Measurements from ENCODE around the gene TNFSF9.

DNA sequence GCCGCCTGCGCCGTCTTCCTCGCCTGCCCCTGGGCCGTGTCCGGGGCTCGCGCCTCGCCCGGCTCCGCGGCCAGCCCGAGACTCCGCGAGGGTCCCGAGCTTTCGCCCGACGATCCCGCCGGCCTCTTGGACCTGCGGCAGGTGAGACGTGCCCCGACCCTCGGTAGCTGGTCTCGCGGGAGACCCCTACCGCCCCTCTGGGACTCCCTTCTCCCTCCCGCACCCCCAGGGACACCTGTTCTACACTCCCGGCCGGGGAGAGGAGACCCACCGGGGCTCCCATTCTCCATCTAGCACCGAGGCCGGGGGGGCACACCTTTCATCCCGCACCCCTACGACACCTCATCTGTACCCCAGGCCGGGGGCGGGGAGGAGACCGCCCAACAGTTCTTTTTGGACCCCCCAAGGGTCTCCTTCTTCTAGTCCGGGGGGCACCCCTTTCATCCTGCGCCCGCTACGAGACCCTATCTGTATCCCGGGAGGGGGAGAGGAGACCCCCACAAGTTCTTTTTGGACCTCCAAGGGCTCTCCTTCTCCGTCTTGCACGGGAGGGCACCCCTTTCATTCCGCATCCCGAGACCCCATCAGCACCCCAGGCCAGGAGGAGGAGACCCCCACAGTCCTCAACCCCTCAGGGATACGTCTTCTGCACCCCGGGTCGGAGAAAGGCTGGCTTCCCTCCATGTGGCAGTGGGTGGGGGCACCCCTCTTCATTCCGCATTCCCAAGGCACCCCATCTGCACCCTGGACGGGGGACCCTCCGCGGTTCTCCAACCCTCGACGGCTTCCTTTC, 533 bp downstream of the TNFSF9 start:
- TF ChIP-seq EZH2 (IDR thresholded peaks at IDR 0.05; ENCODE audit: insufficient read depth, poor library complexity, severe bottlenecking) (no peak), EZH2phosphoT487 (IDR thresholded peaks at IDR 0.05; ENCODE audit: insufficient read depth, low read depth) (no peak)

Measured in GM23248 (cell line).